Lung microvascular endothelial cell (primary cell): ENCODE results near the gene DPH2. TPM values are rescaled to one million over a fixed set of nuclear protein-coding genes. Genes with fewer than 3 reads are reported as not detected.

Source experiments
- DNase-seq, 2 donors: peaks; one replicate each; pipeline versions ENCODE4 v3.0.0 to v3.0.0-alpha.2; 2010; ENCODE audit warnings: low read depth in 2 of 2
- total RNA-seq: library from RNA; depleted of rRNA; stranded (reverse); fragments of >200 nt; gene quantifications from 2 replicates; pipeline ENCODE4 v1.2.1, GENCODE V29; 2014

Gene DPH2
- total RNA-seq, 1 donor from 2014 or later = 19.0 TPM

DNA sequence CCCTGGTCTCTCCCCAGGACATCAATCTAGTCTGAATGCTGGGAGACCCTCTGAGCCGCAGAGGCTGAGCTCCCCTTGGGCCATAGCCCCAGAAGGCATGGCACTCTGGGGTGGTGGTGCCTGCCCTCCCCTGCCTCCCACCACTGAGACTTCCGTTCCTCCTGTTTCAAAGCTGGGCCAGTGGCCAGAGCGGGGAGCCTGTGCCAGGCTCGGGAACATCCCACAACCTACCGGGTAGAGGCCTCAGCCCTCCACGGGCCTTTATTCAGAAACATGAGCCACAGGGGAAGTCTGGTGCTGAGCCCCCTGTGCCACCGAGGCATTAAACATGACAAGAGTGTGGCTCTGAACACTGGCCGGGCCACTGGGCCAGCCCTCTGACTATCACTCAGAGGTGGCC is 29.6 kb downstream of the DPH2 start:
- no peak for DNase-seq

DNA sequence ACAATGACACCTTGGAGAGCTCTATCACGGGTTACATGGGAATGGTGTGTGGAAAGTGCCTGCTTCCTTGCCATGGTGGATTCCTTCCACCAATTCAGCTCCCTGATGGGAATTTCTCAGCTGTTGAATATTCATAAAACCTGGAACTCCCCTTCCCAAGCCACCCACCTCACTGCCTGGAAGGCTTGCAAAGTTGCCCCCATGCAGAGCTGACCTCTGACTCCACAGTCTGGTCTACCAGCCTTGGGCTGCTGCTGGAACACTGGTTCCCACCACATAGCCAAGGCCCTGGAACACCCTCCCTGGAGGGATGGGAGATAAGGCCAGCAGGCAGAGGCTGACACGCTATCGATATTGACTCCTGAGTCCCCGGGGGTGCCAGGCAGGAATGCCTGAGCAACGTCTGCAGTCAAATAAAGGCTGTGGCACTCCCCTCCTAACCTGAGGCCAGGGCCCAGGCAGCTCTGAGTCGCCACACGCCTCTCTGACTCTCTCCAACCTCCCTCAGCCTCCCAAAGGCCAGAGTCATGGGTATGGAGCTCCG is 30.4 kb downstream of the DPH2 start:
- DNase-seq = no peak

DNA sequence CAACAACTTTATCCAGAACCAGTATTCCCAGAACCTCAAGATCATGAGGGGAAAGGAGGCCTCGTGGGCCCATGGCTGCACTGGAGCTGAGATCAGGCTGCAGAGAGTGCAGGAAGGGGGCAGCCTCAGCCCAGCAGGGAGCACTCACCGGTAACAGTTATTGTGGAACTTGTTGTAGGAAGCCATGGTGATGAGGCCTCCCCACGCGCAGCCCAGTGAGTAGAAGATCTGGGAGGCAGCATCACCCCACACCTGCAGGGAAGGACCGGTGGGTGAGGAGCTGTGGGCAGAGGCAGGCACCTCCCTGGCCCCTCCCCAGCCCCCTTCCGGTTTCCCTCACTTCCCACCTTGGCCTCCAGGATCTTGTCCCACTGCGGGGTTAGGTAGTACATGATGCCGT is 32.4 kb downstream of the DPH2 start:
- DNase-seq = no peak

DNA sequence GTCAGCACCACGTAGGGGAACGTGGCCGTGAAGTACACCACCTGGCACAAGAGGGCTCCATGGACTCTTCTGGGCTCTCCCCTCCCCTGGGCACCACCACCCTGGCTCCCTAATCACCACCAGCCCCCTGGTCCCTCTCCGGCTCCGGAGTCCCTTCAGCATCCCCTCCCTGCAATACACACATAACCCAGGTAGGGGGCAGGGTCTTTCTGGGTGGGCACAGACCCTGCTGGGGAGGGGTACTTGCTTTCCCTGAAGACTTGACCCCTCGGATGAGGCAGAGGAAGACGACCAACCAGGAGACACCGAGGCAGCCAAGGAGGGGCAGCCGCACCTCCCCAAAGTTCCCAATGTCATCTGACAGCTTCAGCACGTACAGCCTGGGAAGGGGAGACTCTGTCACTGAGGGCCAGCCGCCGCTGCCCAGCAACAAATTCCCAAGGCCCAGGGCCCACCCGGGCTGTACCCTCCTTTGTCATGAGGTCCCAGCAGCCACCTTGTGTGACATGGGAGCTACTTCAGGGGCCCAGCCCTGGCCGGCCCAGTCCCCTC is 32.9 kb downstream of the DPH2 start:
- DNase-seq = no peak

DNA sequence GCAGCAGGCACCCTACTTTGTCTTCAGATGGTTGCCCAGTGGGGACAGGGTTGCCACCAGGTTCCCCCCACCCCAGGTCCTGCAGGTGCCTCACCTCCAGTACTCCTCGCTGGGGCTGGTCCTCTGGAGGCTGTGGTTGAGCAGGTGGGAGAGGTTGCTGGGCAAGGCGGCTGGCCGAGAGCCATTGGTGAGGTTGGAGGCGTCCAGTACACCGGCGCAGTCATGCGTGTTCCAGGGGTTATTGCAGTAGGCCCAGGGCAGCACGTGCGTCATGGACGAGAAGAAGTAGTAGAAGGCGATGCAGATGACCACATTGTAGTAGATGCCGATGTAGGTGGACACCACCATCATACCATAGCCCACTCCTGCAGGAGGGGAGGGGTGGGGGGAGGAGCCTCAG is 38.4 kb downstream of the DPH2 start:
- no peak for DNase-seq

DNA sequence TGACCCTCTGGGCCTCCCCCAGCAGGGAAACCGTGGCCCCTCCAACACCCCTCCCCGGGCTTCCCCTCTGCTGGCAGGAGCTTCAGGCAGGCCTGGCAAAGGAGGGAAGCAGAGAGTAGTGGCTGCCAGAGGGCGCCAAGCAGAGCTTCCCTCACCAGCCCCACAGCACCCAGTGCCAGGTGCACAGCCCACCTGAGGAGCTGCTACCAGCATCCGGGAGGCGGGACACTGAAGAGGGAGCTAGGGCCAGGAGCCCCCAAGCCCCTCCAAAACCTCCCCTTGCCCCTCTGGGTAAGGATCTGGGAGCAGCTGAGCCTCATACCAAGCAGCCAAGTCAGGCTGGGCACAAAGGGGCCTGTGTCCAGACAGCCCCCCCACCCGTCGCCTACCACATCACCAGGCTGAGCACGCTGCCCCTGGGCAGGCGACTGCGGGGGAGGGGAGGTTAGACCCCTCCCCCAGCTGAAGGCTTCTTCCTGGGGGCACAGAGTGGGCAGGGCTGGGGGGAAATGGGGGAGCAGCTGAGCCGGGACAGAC is 41.2 kb downstream of the DPH2 start:
- no peak for DNase-seq

DNA sequence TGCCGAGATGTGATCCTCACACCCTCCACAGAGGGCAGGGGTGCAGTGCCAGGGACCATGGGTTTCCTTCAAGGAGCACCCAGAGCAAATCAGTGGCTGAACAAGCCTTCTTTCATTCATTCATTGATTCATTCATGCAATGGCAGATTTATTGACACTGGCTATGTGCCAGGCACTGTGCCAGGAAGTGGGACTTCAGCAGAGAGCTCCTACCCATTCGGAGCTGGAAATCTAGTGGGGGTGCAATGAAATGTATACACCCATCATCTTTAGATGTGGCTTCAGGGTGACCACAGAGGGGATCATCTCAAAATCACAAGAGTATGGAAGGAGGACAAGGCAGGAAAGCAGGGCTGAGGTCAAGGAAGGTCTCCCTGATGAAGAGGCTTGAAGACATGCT is 42.6 kb downstream of the DPH2 start:
- peak in 1 of 2 donors; percentile 23 for DNase-seq

DNA sequence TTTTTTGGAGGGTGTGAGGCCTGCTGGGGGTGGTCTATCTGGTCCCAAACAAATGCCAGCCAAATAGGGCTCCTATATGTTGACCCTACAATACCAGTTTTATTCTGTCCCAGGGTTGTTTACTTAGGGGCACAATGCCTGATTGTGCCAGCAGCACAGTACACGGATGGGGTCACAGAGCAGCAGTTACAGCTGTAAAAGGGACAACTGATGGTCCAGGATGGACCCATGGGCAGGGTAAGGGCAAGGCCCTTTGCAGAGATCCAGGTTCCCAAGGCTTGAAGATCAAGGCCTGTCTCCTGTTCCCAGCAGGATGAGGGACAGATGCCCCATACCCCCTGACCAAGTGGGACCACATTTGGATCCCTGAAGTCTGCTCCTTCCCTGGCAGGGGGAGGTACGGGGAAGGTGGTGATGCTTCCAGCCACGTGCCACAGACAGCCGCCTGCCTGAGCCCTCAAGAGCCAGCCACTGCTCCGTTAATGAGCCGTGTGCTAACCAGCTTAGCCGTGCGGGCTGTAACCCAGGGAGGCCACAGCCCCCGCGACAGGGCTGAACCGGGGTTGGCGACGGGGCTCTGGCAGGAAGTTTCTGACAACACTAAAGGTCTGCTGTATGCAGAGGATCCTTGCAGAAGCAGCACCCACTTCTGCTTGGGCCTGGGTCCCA is 43.3 kb downstream of the DPH2 start:
- DNase-seq = no peak

DNA sequence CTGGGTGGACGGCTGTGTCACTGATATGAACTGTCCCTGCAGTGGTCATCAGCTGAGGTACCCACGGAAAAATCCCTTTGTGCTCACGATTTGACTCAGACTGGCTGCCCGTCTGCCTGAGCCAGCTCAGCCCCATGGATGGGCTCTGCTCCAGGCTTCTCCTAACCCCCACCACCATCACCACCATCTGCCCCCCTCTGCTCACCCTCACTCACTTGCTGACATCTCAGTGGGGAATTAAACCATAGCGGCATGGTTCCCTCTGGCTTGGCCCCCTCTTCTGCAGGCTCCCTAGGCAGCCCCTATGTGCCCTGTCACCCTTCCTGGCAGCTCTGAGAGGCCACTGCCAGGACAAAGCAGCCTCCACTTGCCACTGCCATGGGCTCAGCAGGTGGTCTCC is 44.1 kb downstream of the DPH2 start:
- no peak for DNase-seq

DNA sequence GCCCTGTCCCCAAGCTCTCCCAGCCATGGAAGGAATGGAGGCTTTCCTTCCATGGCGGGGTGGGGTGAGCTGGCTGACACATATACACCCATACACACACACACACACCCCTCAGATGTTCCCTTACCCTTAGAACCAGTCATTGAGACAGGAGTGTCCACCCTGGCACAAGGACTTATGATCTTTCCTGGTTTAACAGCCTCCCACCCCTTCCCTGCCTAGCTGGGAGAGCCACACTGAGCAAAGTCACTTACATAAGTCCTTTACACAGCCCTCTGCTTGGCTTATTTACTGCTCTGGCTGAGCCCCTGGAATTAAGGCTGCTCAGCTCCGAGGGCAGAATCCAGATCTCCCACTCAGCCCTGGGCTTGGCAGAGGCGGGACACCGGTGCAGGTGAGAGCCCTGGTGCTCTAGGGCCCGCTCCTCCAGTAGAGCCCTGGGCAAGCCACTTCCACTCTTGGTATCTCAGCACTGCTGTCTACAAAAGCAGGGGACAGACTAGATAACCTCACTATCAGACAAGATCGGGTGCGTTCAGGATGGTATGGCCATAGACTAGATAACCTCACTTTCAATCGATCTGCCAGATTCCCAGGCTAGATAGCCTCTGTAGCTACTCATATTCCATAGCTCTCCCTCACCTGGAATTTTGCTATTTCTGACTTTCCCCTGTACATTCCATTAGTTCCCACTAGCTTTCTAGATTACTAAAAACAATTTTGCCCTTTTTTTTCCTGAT is 44.7 kb downstream of the DPH2 start:
- DNase-seq = no peak

DNA sequence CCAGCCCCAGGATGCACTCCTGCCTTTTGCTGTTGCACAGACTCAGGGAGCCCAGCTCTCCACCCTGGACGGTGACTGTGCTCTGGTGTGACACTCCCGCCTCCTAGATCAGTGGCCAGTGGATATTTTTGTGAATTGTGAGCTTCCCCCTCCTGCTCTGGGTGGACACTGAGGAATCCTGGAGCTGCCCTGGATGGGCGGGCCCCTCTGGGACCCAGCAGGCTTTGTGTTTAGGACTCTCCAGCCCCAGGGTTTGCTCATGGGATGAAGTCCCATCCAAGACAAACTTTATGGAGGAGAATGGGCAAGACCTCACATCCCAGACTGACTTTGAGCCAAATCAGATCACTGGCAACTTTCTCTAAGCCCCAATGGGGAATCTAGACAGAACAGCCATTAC is 45.4 kb downstream of the DPH2 start:
- no peak for DNase-seq

DNA sequence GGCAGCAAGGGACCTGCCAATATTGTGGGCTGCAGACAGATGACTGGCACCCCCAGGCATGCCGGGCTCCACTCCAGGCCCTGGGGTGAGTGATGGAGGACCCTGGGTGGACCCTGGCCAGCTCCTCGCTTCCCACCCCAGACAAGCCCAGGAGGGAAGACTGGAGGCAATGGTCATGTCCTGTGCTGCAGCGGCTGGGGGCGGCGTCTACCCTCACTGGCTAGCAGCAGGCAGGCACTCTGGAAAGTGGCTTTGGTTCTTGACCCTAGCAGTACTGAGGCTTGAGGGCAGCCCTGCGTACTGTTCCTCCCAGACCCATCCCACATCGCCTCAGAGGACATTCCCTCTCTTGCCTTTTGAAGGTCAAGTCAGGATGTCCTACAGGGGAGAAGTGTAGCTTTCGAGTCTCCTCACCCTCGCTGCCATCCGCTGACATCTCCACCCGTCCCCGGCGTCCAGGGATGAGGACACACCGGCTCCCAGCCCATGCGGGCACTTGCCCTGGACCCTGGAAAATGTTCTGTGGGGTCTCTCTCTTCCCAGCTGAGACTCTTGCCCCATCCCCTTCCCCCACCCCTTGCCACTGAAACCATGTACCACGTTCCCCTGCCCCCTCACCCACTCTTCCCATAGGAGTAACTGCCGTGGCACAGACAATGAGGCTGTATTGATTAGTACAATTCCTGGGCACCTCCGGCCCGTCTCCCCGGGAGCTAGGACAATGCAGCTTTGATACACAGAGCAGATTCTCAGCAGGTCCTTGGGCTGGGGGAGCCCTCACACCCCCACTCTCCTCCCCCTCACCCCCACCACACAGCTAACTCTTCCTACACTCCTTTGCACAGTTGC is 46.5 kb downstream of the DPH2 start:
- DNase-seq = no peak

DNA sequence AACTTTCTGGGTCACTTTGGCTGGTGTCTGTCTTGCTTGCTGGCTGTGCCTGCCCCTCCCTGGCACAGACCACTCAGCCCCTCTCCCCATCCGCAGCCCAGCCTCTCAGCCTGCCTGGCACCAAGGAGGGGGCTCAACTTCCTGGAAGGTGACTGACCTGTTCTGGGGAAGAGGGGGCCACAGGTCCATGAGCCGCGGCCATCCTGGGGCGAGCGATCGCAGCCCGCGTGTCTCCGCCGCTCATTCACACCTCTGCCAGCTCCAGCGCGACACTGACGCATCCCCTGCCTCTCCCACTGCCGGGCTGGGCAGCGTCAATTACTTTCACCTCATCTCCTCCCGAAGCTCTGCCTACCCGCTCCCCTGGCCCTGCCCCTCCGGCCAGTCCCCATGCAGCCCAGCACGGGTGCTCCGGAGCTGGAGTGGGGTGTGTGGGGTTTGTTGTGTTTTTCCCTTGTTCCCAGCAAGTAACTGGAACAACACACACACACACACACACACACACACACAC is 47.1 kb downstream of the DPH2 start:
- no peak for DNase-seq

DNA sequence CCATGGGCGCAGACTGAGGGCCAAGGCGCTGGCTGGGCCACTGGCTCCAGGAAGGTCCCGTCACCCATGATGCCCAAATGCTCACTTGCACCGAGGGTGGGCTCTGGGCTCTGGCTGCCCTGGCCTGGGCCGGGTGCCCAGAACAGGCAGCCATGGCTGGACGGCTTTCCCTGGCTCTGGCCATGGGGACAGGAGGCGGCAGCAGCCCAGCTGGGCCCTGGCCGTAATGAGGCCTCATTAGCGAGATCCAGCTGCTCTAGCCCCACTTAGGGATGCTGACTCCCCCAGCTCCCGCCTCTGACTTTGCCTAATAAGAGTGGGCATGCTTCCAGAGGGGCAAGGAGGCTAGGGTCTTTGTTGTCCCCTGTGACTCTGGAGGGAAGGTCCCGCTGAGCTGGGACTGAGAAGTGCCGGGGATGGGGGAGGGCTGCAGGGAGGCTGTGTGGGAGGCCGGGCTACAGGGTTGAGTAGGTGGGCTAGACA is 49.7 kb downstream of the DPH2 start:
- no peak for DNase-seq

DNA sequence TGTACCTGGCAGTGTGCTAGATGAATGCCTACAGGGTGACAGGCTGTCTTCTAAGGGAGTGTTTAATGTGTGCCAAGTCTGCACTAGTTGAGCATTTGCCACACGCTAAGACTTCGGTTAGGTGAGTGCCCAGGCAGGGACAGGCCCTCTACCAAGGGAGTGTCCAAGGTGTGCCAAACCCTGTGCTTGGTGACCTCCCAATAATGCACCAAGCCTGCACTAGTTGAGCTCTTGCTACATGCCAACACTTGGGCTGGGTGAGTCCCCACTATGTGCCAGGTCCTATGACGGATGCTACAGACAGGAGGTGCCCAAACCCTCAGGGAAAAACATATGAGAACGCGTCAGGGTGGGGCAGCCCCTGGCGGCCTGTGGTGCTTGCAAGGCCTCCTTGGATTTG is 50.7 kb downstream of the DPH2 start:
- no peak for DNase-seq

DNA sequence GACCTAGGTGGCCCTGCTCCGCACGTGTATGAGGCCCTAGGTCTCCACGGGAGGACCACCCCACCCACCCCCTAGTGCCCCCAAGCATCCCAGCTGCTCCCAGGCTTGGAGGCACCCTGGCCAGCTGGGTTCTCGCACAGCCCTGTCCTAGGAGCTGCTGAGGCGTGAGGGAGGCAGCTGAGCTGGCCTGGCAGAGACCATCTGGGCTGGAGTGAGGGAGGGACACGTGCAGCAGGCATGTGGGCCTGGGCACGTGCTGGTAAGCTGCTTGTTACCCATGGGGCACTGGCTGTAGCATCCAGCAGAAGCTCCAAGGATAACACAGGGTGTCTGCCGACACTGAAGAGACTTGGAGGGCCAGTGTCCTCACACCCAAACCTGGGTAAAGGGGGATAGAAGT is 51.3 kb downstream of the DPH2 start:
- DNase-seq = no peak

DNA sequence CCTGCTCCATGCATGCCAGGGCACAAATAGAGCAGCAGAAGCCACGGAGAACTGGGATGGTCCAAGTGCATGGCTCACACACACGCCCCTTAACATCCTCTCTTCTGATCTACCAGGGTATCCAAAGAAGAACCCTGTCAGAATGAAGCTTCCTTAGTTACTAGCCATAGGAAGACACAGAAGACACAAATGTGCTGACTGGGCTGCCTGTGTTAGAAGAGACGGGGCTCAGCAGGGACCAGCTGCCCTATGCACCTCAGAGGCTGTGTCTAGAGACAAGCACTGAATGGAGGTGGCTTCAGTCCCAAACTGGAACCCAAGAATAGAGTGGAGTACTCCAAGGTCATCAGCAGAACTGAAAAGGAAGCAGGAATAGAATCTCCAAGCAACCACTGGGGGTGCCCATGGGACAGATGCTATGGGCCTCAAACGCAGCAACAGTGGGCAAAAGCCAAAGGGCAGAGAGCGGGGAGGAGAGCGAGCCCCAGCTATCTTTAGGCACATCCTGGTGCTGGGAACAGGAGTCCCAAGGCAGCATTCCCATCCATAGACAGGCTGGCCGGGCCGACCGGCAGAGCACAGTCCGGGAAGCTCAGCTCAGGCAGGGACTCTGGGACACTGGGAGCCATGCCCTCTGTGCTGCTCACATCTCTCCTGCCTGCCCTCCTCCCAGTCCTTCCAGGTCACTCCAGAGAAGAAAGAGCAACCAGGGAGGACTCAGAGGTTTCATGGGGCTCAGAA is 51.9 kb downstream of the DPH2 start:
- DNase-seq = no peak
